Muscle layer of duodenum (tissue), 2 donors: ENCODE measurements around the gene SUN2.

Source experiments
- H3K27ac ChIP-seq: one replicate; pipeline ENCODE4 v1.7.0; 2013; ENCODE audit warnings: mild to moderate bottlenecking, low read length
- H3K27me3 ChIP-seq: one replicate; pipeline ENCODE4 v1.7.0; 2013; ENCODE audit warnings: low read depth, mild to moderate bottlenecking, control low read depth, low read length
- H3K36me3 ChIP-seq, 2 donors: one replicate each; pipeline ENCODE4 v1.7.0; 2013; ENCODE audit warnings: low read length in 2 of 2, control low read depth in 1 of 2, mild to moderate bottlenecking in 1 of 2; ENCODE audit not compliant: insufficient read depth in 2 of 2, control insufficient read depth in 1 of 2
- H3K4me1 ChIP-seq, 2 donors: one replicate each; pipeline ENCODE4 v1.7.0; 2013; ENCODE audit warnings: low read length in 2 of 2, mild to moderate bottlenecking in 2 of 2, control low read depth in 1 of 2, moderate library complexity in 1 of 2; ENCODE audit not compliant: insufficient read depth in 2 of 2, control insufficient read depth in 1 of 2
- H3K4me3 ChIP-seq, 2 donors: one replicate each; pipeline ENCODE4 v1.7.0; 2013; ENCODE audit warnings: low read length in 2 of 2, low read depth in 1 of 2, mild to moderate bottlenecking in 1 of 2
- H3K9me3 ChIP-seq, 2 donors: one replicate each; pipeline ENCODE4 v1.7.0; 2013; ENCODE audit warnings: low read length in 2 of 2, control low read depth in 1 of 2, mild to moderate bottlenecking in 1 of 2; ENCODE audit not compliant: control insufficient read depth in 1 of 2
- donor health status: healthy.

Gene SUN2

GRCh38 chr22:38750638-38751037, 5.2 kb downstream of the SUN2 start:
- peaks cover 8 to 23% of the 10 kb centered on the region in 2 donors for H3K4me1 ChIP-seq
- H3K36me3 ChIP-seq = peaks cover 37 to 64% of the 10 kb centered on the region in 2 donors
- H3K27ac ChIP-seq = no peak overlapping the region
- H3K4me3 ChIP-seq = no peak overlapping the region
- H3K27me3 ChIP-seq = no peaks in the 10 kb centered on the region
- H3K9me3 ChIP-seq = no peaks in the 10 kb centered on the region

DNA sequence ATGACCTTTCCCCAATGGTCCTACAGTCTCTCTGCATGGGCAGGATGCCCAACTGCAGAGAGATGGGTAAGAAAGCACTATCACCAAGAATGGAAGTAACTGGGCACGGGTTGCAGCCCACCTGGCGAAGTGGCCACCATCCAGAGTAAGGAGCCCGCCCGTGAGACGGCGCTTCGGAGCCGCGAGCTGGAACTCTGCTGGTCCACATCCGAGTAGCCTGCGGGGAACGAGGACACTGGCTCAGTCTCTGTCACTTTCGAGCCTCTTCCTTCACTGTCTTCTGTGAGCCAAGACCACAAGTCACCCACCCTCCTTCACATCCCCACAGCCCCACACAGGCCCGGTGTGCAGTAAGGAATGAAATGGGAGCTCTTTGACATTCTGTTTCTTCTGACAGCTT, 5.7 kb downstream of the SUN2 start:
- H3K36me3 ChIP-seq = peaks cover 43 to 69% of the 10 kb centered on the region in 2 donors
- peaks cover 8 to 23% of the 10 kb centered on the region in 2 donors for H3K4me1 ChIP-seq
- H3K27me3 ChIP-seq = no peaks in the 10 kb centered on the region
- no peak overlapping the region for H3K27ac ChIP-seq
- H3K9me3 ChIP-seq = no peaks in the 10 kb centered on the region
- no peak overlapping the region for H3K4me3 ChIP-seq

GRCh38 chr22:38748487-38749136, 7.2 kb downstream of the SUN2 start:
- no peak overlapping the region for H3K4me3 ChIP-seq
- H3K36me3 ChIP-seq = peaks cover 49 to 82% of the 10 kb centered on the region in 2 donors
- H3K4me1 ChIP-seq = peaks cover 1 to 12% of the 10 kb centered on the region in 2 donors
- no peak overlapping the region for H3K27ac ChIP-seq
- no peaks in the 10 kb centered on the region for H3K27me3 ChIP-seq
- no peaks in the 10 kb centered on the region for H3K9me3 ChIP-seq

DNA sequence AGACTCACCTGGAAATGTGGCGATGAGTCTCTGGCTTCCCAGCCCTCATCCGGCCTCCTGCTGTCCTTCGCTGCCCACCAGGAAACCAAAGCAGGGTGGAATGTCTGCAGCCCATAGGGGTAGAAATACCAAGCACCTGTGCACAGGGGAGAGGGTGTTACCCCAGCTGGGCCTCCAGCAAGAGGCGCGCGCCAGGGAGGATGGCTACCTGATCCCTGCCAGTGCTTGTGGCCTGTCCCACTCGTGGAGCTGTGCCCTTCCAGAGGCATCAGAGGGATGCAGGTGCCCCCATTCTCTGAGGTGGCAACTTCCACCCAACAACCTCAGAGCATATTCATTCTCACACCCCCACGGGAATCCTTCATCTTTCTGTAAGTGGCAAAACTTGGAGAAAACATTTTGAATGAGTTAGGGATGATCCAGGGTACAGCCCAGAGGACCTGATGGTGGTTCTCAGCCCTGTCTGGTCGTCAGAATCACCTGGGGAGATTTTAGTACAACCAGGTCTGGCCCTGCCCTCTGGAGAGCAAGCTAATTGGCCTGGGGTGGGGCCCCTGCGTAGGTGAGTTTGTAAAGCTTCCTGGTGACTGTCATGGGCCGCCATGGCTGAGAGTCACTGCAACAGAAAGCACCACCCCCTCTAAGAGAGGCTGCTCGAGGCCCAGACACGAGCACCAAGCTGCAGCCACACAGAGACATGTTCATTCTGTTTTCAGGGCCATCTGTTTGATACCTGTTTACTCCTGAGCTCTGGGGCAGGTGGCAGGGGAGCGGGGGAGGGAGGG, 9.9 kb downstream of the SUN2 start:
- no peak overlapping the region for H3K27ac ChIP-seq
- H3K4me1 ChIP-seq = no peaks in the 10 kb centered on the region
- peaks cover 64 to 88% of the 10 kb centered on the region in 2 donors for H3K36me3 ChIP-seq
- no peak overlapping the region for H3K4me3 ChIP-seq
- H3K9me3 ChIP-seq = no peaks in the 10 kb centered on the region
- H3K27me3 ChIP-seq = no peaks in the 10 kb centered on the region

- no peak overlapping the region for H3K27ac ChIP-seq
- no peak overlapping the region for H3K4me3 ChIP-seq
- H3K9me3 ChIP-seq = no peaks in the 10 kb centered on the region
- peaks cover 65 to 88% of the 10 kb centered on the region in 2 donors for H3K36me3 ChIP-seq
- no peaks in the 10 kb centered on the region for H3K27me3 ChIP-seq
- H3K4me1 ChIP-seq = no peaks in the 10 kb centered on the region
Measured at GRCh38 chr22:38744981-38745380, 10.8 kb downstream of the SUN2 start.

DNA sequence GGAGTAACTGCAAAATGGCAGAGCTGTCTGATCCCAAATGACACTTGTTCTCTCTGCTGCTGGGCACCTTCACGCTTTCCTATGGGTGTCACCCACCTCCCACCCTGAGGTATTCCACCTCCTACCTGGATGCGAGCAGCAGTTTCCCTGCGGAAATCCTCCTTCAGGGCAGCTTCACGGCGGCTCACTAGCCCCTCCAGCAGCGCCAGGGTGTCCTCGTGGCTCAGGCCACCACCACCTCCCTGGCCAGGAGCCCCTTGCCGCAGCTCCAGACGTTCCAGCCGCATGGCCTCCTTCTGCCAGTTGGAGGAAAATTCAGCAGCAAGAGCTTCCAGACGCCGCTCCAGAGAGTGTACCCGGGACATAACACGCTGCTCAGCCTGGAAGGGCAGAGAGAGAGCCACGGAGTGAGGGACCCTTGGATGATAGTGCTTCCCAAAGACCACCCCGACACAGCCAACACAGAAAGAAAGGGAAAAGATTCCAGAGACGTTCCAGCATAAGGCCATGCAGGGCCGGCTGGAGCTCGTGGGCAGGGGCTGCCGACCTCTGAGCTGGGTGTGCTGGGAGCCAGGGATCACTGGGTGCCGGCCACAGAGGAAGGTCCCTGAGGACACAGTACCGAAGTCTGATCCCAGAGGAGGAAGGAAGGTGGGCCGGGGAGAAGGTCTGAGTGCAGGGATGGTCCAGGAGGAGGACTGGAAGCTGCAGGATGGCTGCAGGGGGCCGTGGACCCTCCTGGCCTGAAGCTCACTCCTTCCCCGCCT, 13.4 kb downstream of the SUN2 start:
- Histone ChIP-seq H3K9me3 (no peaks in the 10 kb centered on the region), H3K36me3 (peaks cover 72 to 90% of the 10 kb centered on the region in 2 donors), H3K27me3 (no peaks in the 10 kb centered on the region), H3K27ac (no peak overlapping the region), H3K4me1 (no peaks in the 10 kb centered on the region), H3K4me3 (no peak overlapping the region)

- Histone ChIP-seq H3K9me3 (no peaks in the 10 kb centered on the region), H3K4me1 (no peaks in the 10 kb centered on the region), H3K36me3 (peaks cover 78 to 94% of the 10 kb centered on the region in 2 donors), H3K27ac (no peak overlapping the region), H3K27me3 (no peaks in the 10 kb centered on the region), H3K4me3 (no peak overlapping the region)
Measured at GRCh38 chr22:38741576-38741975, 14.2 kb downstream of the SUN2 start.

- no peaks in the 10 kb centered on the region for H3K9me3 ChIP-seq
- no peaks in the 10 kb centered on the region for H3K4me1 ChIP-seq
- no peak overlapping the region for H3K27ac ChIP-seq
- H3K27me3 ChIP-seq = no peaks in the 10 kb centered on the region
- H3K36me3 ChIP-seq = peaks cover 82 to 94% of the 10 kb centered on the region in 2 donors
- no peak overlapping the region for H3K4me3 ChIP-seq
Measured at GRCh38 chr22:38741166-38741565, 14.6 kb downstream of the SUN2 start.

GRCh38 chr22:38740754-38741153, 15.0 kb downstream of the SUN2 start:
- Histone ChIP-seq H3K36me3 (peaks cover 82 to 94% of the 10 kb centered on the region in 2 donors), H3K9me3 (no peaks in the 10 kb centered on the region), H3K27me3 (no peaks in the 10 kb centered on the region), H3K4me1 (no peaks in the 10 kb centered on the region), H3K4me3 (no peak overlapping the region), H3K27ac (no peak overlapping the region)

GRCh38 chr22:38740116-38740723, 15.6 kb downstream of the SUN2 start:
- no peaks in the 10 kb centered on the region for H3K4me1 ChIP-seq
- no peak overlapping the region for H3K27ac ChIP-seq
- H3K36me3 ChIP-seq = peaks cover 82 to 94% of the 10 kb centered on the region in 2 donors
- H3K9me3 ChIP-seq = no peaks in the 10 kb centered on the region
- no peaks in the 10 kb centered on the region for H3K27me3 ChIP-seq
- no peak overlapping the region for H3K4me3 ChIP-seq
